ENCODE measurements around the gene KCNH8. TPM values are rescaled to one million over a fixed set of nuclear protein-coding genes. Genes with fewer than 3 reads are reported as not detected.

KCNH8 gene
- total RNA-seq, 1 experiment from 2014 or later = not detected

- intact Hi-C loops (cut with micrococcal nuclease; ENCODE audit: unreplicated experiment) = no loop called here
- no peak for ATAC-seq
- Histone ChIP-seq H3K27me3 (ENCODE audit: control insufficient read depth, insufficient read depth, low read length) (no peaks in the 10 kb centered on the region), H3K4me1 (ENCODE audit: control insufficient read depth, insufficient read depth, low read length) (no peaks in the 10 kb centered on the region), H3K9me3 (ENCODE audit: control insufficient read depth, insufficient read depth, low read depth, low read length) (no peaks in the 10 kb centered on the region), H3K36me3 (ENCODE audit: control insufficient read depth, insufficient read depth, low read length) (no peaks in the 10 kb centered on the region; the same call in 1 of the 2 replicates), H3K4me3 (ENCODE audit: low read depth in 2 of 2, low read length in 2 of 2) (no peak overlapping the region), H3K27ac (ENCODE audit: low read length) (no peak overlapping the region)
- no TSS peak for BruUV-seq (replicated peaks)
- TF ChIP-seq POLR2AphosphoS5 (IDR thresholded peaks at IDR 0.05; ENCODE audit: low read depth, low read length) (no peak), REST (IDR thresholded peaks at IDR 0.05; ENCODE audit: insufficient read depth in 1 of 2, low read depth in 2 of 2, low read length in 1 of 2) (no peak), CTCF (IDR thresholded peaks at IDR 0.05) (no peak), SIN3A (IDR thresholded peaks at IDR 0.05; ENCODE audit: borderline replicate concordance, insufficient read depth, low read depth, low read length) (no peak), TCF7L2 (IDR thresholded peaks at IDR 0.05; ENCODE audit: low read depth, low read length) (no peak)
- CTCF ChIA-PET = no interaction called here
- in situ Hi-C loops (cut with HindIII; ENCODE audit: low pct_unique_long_range_greater_than_20kb, low sequenced_read_pairs) = no loop called here
- POLR2A ChIA-PET = no interaction called here
- no peak for DNase-seq (ENCODE audit: low read depth, low spot score)
Measured at GRCh38 chr3:19273091-19273490, 124.8 kb downstream of the KCNH8 start.

GRCh38 chr3:19274576-19274975 is 126.3 kb downstream of the KCNH8 start:
- no TSS peak for BruUV-seq (replicated peaks)
- TF ChIP-seq TCF7L2 (IDR thresholded peaks at IDR 0.05; ENCODE audit: low read depth, low read length) (no peak), POLR2AphosphoS5 (IDR thresholded peaks at IDR 0.05; ENCODE audit: low read depth, low read length) (no peak), REST (IDR thresholded peaks at IDR 0.05; ENCODE audit: insufficient read depth in 1 of 2, low read depth in 2 of 2, low read length in 1 of 2) (no peak)
- POLR2A ChIA-PET = no interaction called here
- in situ Hi-C loops (cut with HindIII; ENCODE audit: low pct_unique_long_range_greater_than_20kb, low sequenced_read_pairs) (no loop called here), intact Hi-C loops (cut with micrococcal nuclease; ENCODE audit: unreplicated experiment) (no loop called here)
- no peak overlapping the region for H3K4me3 ChIP-seq (ENCODE audit: low read depth in 2 of 2, low read length in 2 of 2)
- no peaks in the 10 kb centered on the region for H3K9me3 ChIP-seq (ENCODE audit: control insufficient read depth, insufficient read depth, low read depth, low read length)
- no peak overlapping the region for H3K27ac ChIP-seq (ENCODE audit: low read length)
- CTCF ChIA-PET = no interaction called here
- H3K36me3 ChIP-seq (ENCODE audit: control insufficient read depth, insufficient read depth, low read length) = no peaks in the 10 kb centered on the region; the same call in 1 of the 2 replicates
- no peak for ATAC-seq
- no peak for DNase-seq (ENCODE audit: low read depth, low spot score)
- H3K27me3 ChIP-seq (ENCODE audit: control insufficient read depth, insufficient read depth, low read length) = no peaks in the 10 kb centered on the region
- H3K4me1 ChIP-seq (ENCODE audit: control insufficient read depth, insufficient read depth, low read length) = no peaks in the 10 kb centered on the region

Measured in Panc1 (cell line).